Suppressor macrophage treated with lipopolysaccharide for 4 hours (primary cell): ENCODE measurements around the gene RBM48.
"Not testable (repeated sequence)": the region's sequence is repeated elsewhere in the genome, so short reads cannot be mapped to it uniquely, and the experiment has no call there.

Source experiments
- DNase-seq: peaks from one replicate; pipeline ENCODE4 v3.0.0-alpha.2; 2020

RBM48 gene

DNA sequence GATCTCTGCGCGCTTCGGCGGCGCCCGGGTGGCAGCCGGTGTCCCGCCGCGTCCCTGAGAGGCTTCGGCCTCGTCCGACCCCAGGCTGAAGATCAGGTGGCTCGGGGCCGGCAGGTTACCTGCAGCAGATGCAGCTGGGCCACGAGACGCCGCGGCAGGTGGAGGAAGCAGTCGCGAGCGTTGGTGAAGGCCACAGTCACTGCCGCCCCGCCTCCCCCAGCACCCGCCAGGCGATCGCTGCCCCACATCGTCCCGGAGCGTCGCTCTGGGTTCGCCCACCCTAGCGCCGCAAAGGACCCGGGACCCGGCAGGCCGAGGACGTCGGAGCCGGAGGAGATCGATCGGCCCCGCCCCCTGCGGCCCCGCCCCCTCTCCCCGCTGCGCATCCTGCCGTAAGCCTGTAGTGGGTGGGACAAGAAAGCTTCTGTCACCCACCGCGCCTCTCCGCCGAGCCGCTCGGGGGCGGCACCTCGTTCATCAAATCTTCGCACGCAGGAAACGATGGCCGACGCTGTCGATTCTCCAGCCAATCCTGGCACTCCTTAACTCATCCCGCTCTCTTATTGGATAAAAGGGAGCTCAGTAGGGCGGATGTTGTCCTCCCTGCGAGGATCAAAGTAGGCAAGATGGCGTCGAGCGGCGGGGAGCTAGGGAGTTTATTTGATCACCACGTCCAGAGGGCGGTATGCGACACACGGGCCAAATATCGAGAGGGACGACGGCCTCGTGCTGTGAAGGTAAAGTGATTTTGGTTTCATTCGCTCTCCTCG, at the start of gene RBM48, which contains the start of gene PEX1:
RBM48 (plus strand) TSS at position 608 of the 770 bp plus-strand sequence; CDS start at position 627, 19 bp downstream.
PEX1 (minus strand) TSS at position 333 of the 770 bp plus-strand sequence; CDS start at position 248, 85 bp downstream.
- peak; percentile 99 for DNase-seq

DNA sequence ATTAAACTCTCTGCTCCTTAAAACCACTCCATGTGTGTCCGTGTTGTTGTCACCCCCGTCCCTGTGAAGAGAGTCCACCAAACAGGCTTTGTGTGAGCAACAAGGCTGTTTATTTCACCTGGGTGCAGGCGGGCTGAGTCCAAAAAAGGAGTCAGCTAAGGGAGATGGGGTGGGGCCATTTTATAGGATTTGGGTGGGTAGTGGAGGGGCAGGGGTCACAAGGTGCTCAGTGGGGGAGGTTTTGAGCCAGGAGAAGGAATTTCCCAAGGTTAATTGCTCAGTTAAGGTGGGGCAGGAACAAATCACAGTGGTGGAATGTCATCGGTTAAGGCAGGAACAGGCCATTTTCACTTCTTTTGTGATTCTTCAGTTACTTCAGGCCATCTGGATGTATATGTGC, 49.4 kb upstream of the RBM48 start:
- DNase-seq, result not testable (repeated sequence)

DNA sequence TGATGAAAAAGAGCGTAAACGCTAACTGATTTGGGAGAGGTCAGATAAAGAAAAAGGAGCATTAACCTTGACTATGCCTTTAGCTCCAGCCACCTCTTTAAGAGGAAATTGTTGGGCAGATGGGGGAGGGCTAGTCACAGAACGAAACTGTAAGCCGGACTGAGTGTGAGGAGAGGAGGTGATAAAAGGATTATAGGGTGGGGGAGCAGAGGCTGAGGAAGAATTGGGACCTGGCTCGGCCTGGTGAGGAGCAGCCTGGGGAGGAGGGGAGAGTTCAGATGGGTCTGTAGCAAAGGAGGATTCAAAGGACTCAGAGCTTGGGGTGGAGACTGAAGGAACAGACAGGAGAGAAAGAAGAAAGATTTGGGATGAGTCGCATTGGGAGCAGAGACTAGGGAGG, 45.0 kb upstream of the RBM48 start:
- not testable (repeated sequence) for DNase-seq

DNA sequence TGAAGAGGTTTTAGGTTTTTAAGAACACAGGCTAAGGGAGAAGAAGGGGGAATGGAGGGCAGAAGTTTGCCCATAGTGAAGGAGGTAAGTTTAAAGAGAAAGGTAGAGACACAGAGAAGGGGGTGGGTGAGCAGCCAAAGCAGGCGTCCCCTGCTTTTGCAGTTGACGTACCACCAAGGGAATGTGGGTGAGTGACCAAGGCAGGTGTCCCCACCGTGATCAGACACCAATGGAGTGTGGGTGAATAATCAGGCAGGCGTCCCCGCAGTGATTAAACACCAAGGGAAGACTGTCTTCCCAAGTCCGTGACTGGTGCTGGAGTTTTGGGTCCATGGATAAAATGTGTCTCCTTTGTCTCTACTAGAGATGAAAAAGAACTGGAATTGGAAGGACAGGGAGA, 44.4 kb upstream of the RBM48 start:
- not testable (repeated sequence) for DNase-seq

DNA sequence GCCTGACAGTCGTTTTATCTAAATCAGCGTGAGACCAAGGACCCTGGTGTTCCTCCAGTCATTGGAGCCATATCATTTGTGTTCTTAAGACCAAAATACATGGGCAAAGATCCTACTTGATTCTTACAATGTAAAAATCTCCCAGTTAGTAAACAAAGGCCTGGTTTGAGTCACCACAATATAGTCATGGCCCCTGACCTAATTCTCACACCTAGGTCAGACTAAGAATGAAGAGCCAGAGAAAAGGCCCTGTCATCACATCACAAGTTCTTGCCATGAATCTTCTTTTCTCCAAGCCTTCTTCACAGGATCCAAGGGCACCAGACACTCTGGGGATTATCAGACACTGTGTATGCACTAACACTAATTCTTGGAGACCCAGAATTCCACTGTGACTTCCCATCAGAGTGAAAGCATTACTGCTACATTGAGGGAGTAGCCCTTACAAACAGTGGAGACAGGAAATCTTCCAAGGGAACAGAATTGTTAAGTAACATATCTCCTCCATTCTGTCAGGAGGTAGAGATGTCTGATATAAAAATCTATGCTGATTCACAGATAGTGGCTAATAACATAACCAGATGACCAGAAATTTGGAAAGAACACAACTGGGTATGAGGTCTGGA, 43.2 kb upstream of the RBM48 start:
- DNase-seq, result no peak

DNA sequence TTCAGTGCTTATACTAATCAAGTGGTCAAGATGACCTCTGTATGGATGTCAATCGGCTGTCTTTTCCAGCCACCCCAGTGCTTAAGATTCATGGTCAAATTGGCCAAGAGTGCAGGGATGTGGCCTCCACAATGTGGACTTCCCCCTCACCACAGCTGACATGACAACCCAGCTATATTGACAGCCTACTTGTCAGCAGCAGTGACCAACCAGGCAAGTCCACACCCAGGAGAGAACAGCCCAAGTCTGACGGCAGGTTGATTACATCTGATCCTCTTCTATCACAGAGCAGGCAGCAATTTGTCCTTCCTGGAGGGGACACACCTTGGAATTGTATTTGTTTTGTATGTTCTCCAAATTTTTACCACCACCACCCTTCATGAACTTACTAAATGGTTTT, 42.6 kb upstream of the RBM48 start:
- no peak for DNase-seq

DNA sequence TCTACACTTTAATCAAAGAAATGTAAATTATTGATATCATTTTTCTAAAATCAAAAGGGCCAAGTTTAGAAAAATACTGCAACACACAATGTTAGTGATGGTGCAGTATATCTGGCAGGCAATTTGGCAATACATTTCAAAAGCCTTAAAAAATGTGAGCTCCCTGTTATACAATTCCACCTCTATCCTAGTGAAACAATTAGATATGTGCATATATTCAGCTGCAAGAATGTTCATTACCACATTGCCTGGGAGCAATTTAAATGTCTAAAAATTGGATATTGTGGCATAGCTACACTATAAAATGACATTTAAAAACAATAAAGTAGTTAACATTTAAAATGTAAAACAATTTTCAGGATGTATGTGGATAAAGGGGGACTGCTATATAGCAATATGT, 40.8 kb upstream of the RBM48 start:
- DNase-seq, result no peak

DNA sequence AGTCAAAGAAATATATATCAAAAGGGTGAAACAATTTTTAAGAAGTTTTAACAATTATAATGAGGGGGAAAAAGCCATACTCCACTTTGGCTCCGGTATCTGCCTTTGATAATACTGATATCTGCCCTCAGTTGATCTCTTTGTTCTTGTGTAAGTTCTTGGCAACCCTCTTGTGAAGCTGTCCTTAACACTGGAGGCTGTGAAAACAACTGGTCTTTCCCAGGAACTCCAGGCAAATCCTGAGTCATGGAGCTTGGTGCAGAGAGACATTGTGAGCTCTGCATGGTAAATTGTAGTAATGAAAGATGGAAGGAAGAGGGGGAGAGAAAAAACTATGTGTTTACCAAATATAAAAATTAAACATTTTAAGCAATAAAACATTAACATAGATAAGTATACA, 39.0 kb upstream of the RBM48 start:
- no peak for DNase-seq

DNA sequence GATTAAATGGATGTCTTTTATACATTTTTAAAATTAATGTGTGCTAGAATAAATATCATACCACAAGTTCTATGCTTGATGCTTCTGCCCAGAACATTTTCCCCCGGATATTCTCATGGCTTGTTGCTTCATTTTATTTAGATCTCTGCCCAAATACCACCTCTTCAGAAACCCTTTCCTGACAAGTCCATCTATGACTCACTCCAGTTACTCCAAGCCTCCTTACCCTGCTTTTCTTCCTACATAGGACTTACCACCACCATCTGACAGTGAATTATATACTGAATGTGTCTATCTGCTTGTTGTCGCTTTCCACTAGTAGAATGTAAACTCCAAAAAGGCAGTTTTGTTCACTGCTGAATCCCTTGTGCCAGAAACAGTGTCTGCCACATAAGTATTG, 31.7 kb upstream of the RBM48 start:
- DNase-seq, result no peak

DNA sequence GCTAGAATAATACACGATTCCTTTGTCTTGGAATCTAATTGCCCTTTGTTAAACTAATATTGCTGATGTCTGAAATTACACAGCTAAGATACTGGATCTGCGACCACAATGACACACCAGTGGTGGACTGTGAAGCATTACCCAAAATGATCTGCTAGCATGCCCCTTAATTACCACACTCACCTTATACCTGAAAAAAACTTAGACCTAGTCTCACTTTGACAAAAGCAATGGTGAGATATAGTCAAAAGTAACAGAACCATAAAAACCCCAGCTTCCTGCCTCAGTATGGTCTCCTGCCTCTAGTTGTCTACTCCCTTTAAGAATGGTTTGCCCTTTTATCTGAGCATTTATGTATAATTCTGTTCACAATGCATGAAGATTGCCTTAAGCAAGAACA, 30.0 kb upstream of the RBM48 start:
- DNase-seq, result no peak

DNA sequence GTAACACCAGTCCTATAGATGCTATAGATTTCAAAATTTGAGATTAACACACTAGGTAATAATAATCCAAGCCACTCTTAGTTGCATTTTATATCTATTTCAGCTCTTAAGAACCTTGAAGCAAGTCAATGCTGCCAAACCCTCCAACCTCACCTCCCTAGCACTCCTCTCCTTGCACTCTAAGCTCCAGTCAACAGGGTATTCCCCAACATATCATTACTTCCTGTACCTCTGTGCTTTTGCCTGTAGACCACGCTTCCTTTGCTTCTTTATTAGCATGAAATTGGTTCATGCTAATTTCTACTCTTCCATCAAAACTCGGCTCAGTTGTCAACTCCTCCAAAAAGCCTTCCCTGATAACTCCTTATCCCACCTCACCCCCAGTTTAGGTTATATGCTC, 24.8 kb upstream of the RBM48 start:
- DNase-seq, result no peak

DNA sequence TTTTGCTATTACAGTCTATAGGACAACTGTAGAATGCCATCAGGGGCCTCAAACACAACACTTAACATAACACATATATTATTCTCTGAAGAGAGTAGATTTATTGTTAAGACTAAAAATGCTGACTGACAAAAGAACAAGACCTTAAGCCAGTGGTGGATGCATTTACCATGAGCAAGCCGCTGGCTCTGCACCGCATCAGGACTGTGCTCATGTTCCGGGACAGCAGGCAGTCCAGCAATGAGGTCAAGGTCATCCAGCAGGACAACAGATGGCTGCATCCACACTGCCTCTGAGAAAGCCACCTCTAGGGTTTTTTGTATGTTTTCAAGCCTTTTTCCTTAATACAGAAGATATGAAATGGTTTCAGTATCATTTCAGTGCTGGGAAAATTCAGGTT, 24.0 kb upstream of the RBM48 start:
- DNase-seq, result no peak

DNA sequence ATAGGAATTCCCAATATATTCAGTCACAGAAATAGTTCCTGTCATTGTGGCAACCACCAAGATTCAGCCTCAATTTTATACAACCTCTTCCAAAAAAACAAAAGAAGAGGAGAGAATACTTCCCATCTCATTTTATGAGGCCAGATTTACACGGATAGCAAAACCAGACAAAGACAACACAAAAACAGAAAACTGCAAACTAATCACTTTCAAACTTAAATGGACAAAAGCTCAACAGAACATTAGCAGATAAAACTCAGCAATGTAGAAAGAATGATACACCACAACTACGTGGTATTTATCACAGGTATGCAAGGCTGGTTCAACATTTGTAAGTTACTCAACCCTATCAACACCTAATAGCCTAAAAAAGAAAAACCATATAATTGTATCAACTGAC, 22.2 kb upstream of the RBM48 start:
- no peak for DNase-seq

DNA sequence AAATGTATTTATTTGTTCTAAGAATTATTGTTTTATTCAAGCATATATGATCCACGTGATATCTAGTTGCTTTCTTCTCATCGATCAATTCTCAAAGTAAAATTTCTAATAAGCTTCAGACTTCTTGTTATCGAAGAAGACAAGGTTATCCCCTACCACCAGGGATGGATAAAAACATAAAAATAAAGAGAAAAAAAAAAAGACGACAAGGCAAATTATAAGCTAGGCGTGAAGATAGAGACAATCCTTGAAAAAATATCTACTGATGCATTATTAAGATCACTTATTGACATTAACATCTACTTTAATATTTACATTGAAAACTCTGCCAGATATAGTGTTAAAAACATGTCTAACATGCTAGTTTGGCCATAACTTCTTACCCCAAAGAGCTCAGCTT, 19.6 kb upstream of the RBM48 start:
- DNase-seq, result no peak

DNA sequence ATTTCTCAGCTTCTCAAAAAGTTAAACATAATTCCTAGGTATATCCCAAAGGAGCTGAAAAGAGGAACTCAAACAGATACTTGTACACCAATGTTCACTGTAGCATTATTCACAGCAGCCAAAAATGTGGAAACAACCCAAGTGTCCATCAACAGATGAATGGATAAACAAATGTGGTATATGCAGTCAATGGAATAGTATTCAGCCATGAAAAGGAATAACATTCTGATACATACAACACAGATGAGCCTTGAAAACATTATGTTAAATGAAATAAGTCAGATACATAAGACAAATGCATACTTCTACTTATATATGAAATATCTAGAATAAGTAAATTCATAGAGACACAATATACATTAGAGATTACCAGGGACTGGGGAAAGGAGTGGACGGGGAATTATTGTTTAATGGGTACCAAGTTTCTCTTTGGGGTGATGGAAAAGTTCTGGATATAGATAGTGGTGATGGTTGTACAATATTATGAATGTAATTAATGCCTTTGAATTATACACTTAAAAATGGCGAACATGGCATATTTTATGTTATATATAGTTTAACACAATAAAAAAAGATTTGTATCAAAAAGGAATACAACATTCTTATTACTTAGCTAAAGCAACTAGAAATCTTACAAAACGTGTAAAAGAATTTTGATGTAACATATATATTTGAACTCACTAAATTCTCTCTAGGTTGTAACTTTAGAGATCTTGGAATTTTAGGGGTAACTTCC, 15.3 kb upstream of the RBM48 start:
- no peak for DNase-seq

DNA sequence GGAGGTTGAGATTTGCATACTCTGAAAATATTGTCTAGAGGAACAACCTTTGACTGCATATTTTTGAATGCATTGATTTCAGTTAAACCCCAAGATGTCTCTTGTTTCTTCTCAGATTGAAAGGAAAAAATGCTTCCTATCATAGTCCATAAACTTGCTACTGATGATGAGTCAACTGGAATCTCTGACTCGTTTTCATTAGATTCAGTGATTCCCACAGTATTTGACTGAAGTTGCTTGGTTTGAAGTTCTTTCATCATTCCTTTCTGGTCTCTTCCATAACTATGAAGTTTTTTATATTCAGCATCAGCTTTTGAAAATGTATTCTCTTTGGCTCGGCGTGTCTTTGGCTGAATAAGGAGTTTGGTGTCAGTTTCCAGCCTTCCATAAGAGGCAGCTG, 11.0 kb upstream of the RBM48 start:
- no peak for DNase-seq

DNA sequence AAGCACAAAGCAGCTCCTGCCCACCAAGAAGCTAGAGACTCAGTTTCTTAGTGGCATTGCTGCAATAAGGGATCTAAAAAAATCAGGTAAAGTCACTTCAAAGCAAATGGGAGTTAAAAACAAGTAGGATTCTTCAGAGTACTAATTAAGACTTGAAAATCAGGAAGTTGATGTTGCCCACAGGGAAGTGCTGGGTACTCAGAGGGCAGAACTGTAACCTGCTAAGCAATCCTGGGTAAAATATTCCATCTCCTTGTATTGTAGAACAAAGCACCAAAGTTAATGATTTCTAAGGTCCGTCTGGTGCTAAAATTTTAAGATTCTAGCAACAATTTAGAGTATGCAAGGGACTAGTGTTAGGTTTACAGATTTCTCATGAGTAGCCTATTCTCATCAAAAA, 8.6 kb upstream of the RBM48 start:
- no peak for DNase-seq

DNA sequence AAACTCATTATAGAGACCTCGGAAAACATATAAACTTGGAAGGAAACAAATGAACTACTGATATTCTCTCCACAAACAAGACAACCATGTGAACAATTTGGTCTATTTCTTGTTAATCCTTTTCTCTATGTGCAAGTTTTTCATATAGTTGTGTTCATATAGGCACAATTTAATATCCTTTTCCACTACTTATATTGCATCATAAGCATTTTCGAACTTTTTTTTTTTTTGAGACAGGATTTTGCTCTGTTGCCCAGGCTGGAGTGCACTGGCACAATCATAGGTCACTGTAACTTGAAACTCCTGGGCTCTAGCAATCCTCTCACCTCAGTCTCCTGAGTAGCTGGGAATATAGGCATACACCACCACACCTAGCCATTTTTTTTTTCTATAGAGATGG, 5.5 kb upstream of the RBM48 start:
- no peak for DNase-seq

DNA sequence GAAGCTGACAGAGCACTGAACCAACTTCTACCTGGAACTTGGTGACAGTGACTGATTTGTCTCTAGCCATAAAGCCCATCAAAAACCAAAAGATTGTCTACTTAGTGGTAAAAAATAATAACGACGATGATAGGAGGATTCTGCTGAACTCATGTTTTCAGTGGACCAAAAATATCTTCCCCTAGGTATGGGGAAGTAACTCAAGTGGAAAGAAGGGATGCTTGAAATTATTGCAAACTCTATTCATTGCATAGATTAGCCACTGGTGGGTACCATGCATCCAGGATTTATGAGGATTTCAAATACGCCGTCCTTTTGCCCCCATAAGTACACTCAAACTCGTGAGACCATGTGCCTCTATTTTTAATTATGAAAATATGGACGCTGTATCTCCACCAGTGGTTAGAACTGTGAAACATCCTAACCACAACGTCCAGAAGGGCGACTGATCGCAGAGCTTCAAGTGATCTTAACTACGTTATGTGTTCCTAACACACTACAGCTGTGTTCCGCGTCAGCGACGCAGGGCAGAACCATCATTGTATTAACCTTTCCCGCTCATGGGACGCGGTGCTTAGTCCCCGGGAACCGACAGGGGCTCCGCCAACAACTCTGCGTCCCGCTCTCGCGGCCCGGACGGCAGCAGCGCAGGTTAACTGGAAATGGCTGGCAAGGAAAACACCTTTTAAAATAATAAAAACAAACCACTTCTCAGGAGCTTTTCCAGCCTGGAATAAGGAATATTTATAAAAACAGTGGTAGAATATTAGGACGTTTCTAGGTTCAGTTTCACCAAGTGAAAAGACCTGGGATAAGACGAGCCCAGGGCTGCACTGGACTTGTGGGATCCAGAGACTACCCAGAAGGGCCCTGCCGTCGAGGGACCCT, 1.1 kb upstream of the RBM48 start:
- DNase-seq, result peak; percentile 24

DNA sequence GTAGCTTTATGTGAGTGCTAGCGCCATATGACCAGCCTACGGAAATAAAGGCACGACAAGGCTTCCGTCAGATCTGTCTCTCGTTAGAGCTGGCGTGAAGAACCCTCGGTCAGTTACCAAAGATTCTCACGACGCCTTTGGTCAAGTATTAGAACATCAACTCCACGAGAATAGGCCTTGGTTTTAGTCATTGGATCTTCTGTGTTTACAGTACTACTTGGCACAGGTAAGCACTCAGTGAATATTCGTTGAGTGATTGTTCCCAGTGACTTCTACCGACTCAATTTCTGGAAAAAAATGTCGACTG, 316 bp downstream of the RBM48 start:
- DNase-seq, result no peak

DNA sequence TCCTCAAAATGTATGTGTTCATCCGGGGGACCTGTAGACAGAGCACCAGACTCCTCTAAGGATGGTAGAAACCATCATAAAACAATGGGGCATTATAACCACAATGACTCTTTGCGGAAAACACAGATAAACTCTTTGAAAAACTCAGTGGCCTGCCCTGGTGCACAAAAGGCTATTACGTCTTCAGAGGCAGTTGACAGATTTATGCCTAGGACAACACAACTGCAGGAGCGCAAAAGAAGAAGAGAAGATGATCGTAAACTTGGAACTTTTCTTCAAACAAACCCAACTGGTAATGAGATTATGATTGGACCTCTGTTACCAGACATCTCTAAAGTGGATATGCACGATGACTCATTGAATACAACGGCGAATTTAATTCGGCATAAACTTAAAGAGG, 6.0 kb downstream of the RBM48 start:
- DNase-seq, result no peak

DNA sequence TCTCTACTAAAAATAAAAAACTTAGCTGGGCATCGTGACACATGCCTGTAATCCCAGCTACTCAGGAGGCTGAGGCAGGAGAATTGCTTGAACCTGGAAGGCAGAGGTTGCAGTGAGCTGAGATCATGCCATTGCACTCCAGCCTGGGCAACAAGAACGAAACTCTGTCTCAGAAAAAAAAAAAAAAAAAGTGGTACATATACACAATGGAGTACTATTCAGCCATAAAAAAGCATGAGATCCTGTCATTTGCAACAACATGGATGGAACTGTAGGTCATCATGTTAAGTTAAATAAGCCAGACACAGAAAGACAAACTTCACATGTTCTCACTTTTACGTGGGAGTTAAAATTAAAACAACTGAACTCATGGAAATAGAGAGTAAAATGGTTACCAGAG, 14.9 kb downstream of the RBM48 start:
- DNase-seq, result not testable (repeated sequence)

DNA sequence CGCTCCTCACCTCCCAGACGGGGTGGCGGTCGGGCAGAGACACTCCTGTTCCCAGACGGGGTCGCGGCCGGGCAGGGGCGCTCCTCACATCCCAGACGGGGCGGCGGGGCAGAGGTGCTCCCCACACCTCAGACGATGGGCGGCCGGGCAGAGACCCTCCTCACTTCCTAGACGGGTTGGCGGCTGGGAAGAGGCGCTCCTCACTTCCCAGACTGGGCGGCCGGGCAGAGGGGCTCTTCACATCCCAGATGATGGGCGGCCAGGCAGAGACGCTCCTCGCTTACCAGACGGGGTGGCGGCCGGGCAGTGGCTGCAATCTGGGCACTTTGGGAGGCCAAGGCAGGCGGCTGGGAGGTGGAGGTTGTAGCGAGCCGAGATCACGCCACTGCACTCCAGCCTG, 16.5 kb downstream of the RBM48 start:
- DNase-seq, result not testable (repeated sequence)
